HepG2 (cell line): Measurements from ENCODE around the gene HOXC9. TPM values are rescaled to one million over a fixed set of nuclear protein-coding genes. Genes with fewer than 3 reads are reported as not detected.

ENCODE experiments used
- ZBTB34 ChIP-seq: sonication (generic); formaldehyde crosslinking; IDR thresholded peaks from 2 replicates; pipeline ENCODE4 v1.8.0; 2022; ENCODE audit warnings: mild to moderate bottlenecking, missing genetic modification reagents
- ZHX2 ChIP-seq, 2 experiments: sonication (generic) in 1 of 2; formaldehyde crosslinking in 1 of 2; IDR thresholded peaks; 2 replicates each; pipeline versions ENCODE4 v1.6.1 to v1.9.0; 2014 to 2022; ENCODE audit warnings: antibody characterized with exemption in 1 of 2, borderline replicate concordance in 1 of 2, inconsistent platforms in 1 of 2, low read depth in 1 of 2, missing genetic modification reagents in 1 of 2
- polyA plus RNA-seq, 8 experiments: library from polyadenylated mRNA; depleted of rRNA in 3 of 8; stranded (reverse) in 7 of 8; unstranded in 1 of 8; fragments of >200 nt; fragmentation: Illumina TruSeq in 4 of 8; extraction: Trizol in 4 of 8; gene quantifications; 2 replicates each; pipeline versions ENCODE4 v1.2.1 to v1.2.3, GENCODE V29; 2011 to 2016; ENCODE audit warnings: low read depth in 4 of 8, missing spikeins in 1 of 8, mixed read lengths in 1 of 8; ENCODE audit not compliant: insufficient read depth in 1 of 8
- total RNA-seq, 5 experiments: library from RNA; depleted of rRNA; stranded (reverse); fragments of >200 nt; fragmentation: Illumina TruSeq; extraction: Trizol; gene quantifications; 2 replicates each; pipeline ENCODE4 v1.2.3, GENCODE V29; 2016; ENCODE audit warnings: low read depth in 1 of 5

HOXC9 gene
- total and polyA plus RNA-seq, 2 of the 13 experiments (the other 11 are each of a cell fraction or from before 2014, with no cell fraction given) = 0.11 to 1.1 TPM

DNA sequence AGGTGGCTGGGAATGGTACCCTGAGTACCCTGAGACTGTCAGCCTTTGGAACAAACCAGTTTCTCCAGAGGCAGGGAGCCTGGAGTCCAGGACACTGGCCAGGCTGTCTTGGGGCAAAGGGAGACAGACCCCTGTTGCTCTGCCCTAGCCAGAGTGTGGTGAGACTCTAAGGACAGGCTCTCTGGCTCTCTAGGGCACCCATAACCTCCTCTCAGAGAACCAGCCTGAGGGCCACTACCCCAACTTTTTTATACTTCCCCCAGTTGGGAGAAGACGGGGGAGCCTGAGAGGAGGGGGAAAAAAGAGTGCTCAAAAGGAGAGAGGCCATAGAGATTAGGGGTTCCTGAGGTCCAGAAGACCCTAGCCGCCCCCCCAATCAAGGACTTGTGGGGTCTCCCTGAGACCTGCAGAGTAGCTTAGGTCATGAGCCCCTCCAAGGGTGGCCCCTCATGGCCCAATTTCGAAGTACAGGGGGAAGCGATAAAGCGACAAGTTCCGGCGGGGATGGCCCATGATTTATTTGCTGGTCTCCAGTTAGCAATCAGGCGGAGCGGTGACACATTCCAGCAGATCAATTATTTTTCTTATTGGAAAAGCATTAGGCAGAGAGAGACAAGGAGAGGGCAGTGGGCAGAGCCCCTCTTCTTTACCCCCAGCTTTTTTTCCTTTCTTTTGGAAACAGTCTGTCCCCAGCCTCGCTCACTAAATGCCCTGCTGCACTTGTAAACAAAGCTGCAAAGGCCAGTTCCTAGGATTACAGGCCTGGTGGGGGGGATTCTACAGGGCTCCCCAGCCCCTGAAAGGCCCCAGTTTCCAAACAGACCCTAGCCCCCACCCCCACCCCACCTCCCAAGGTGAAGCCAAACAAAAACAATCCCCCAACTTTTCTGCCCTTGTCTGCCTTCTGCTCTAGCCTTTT, 10.4 kb downstream of the HOXC9 start (continued):
- TF ChIP-seq ZHX2 (IDR thresholded peaks at IDR 0.05; ENCODE audit: low read depth) (no peak), ZHX2 (CRISPR knock-in tag; IDR thresholded peaks at IDR 0.05; ENCODE audit: borderline replicate concordance) (no peak), ZBTB34 (CRISPR knock-in tag) (no peak)
